ENCODE results near the gene DDR2.
"Not testable (repeated sequence)": the region's sequence is repeated elsewhere in the genome, so short reads cannot be mapped to it uniquely, and the experiment has no call there.

GRCh38 chr1:162727493-162727892, 95.2 kb downstream of the DDR2 start:
- not testable (repeated sequence) for TF ChIP-seq FOXK2, FOXA1 (IDR thresholded peaks at IDR 0.05)

Measured in HEK293T (cell line).